SK-N-SH treated with all-trans-retinoic acid at 6 μM for 48 hours (cell line): ENCODE results near the gene ELP1.

Experiments
- ARNTL ChIP-seq: fragments of 450-650 bp; formaldehyde crosslinking; IDR thresholded peaks from 2 replicates; pipeline ENCODE4 v1.5.0; 2020; ENCODE audit warnings: low read depth, mild to moderate bottlenecking, moderate library complexity, borderline replicate concordance
- CSRNP3 ChIP-seq: fragments of 250-450 bp; sonication (Bioruptor Pico); IDR thresholded peaks from 2 replicates; pipeline ENCODE4 v1.5.1; 2021; ENCODE audit warnings: mild to moderate bottlenecking, moderate library complexity
- OSR1 ChIP-seq: fragments of 250-450 bp; sonication (Bioruptor Pico); IDR thresholded peaks from 2 replicates; pipeline ENCODE4 v1.8.0; 2022; ENCODE audit warnings: moderate library complexity, mild to moderate bottlenecking, inconsistent platforms
- PATZ1 ChIP-seq: fragments of 250-450 bp; sonication (Bioruptor Pico); IDR thresholded peaks from 2 replicates; pipeline ENCODE4 v1.8.0; 2020; ENCODE audit warnings: mild to moderate bottlenecking, moderate library complexity, borderline replicate concordance
- RARB ChIP-seq: fragments of 250-450 bp; sonication (Bioruptor Pico); IDR thresholded peaks from 2 replicates; pipeline ENCODE4 v1.8.0; 2021; ENCODE audit warnings: mild to moderate bottlenecking, moderate library complexity
- SNAI2 ChIP-seq: fragments of 250-450 bp; sonication (Bioruptor Pico); IDR thresholded peaks from 2 replicates; pipeline ENCODE4 v1.5.0; 2020; ENCODE audit warnings: mild to moderate bottlenecking, moderate library complexity
- ZFP3 ChIP-seq: fragments of 250-450 bp; sonication (Bioruptor Pico); IDR thresholded peaks from 2 replicates; pipeline ENCODE4 v1.5.0; 2020; ENCODE audit warnings: mild to moderate bottlenecking, moderate library complexity
- ZFP30 ChIP-seq: fragments of 450-650 bp; formaldehyde crosslinking; IDR thresholded peaks from 2 replicates; pipeline ENCODE4 v1.5.0; 2022; ENCODE audit warnings: mild to moderate bottlenecking, moderate library complexity
- ZNF565 ChIP-seq: fragments of 450-650 bp; formaldehyde crosslinking; conservative IDR thresholded peaks from 2 replicates; pipeline ENCODE4 v1.5.0; 2020; ENCODE audit warnings: low read depth, mild to moderate bottlenecking, moderate library complexity

GRCh38 chr9:108861997-108862396, 71.9 kb downstream of the ELP1 start, which contains the start of gene ACTL7A:
- TF ChIP-seq ARNTL (CRISPR knock-in tag) (no peak), PATZ1 (CRISPR knock-in tag) (no peak), SNAI2 (CRISPR knock-in tag) (no peak), CSRNP3 (CRISPR knock-in tag) (no peak), RARB (CRISPR knock-in tag) (no peak), ZFP30 (CRISPR knock-in tag) (no peak), ZFP3 (CRISPR knock-in tag) (no peak), ZNF565 (no peak), OSR1 (CRISPR knock-in tag) (no peak)
